HEK293 (cell line): ENCODE results near the gene ACAN.

Experiments
- CTCF ChIP-seq: fragments of 450-650 bp; formaldehyde crosslinking; IDR thresholded peaks from 2 replicates; pipeline ENCODE4 v1.5.1; 2016; ENCODE audit warnings: missing biosample characterization, missing genetic modification characterization
- OSR2 ChIP-seq: fragments of 450-650 bp; formaldehyde crosslinking; IDR thresholded peaks from 2 replicates; pipeline ENCODE4 v1.5.1; 2016; ENCODE audit warnings: missing biosample characterization, missing genetic modification characterization
- SETDB1 ChIP-seq: IDR thresholded peaks from one replicate; pipeline ENCODE4 v1.6.1; 2017; ENCODE audit warnings: mild to moderate bottlenecking, low read length, moderate library complexity, mixed read lengths; ENCODE audit not compliant: insufficient read length
- ZFP41 ChIP-seq: fragments of 450-650 bp; formaldehyde crosslinking; IDR thresholded peaks from 2 replicates; pipeline ENCODE4 v1.5.1; 2016; ENCODE audit warnings: missing biosample characterization, missing genetic modification characterization, borderline replicate concordance
- ZNF157 ChIP-seq: fragments of 450-650 bp; formaldehyde crosslinking; IDR thresholded peaks from 2 replicates; pipeline ENCODE4 v1.5.1; 2016; ENCODE audit warnings: missing biosample characterization, missing genetic modification characterization
- ZNF239 ChIP-seq: fragments of 450-650 bp; formaldehyde crosslinking; IDR thresholded peaks from 2 replicates; pipeline ENCODE4 v1.5.1; 2016; ENCODE audit warnings: missing biosample characterization, missing genetic modification characterization
- ZNF248 ChIP-seq: fragments of 450-650 bp; formaldehyde crosslinking; IDR thresholded peaks from 2 replicates; pipeline ENCODE4 v1.5.1; 2017; ENCODE audit warnings: missing biosample characterization, missing genetic modification characterization
- TF ChIP-seq, protein P1 (sequence below): fragments of 450-650 bp; formaldehyde crosslinking; IDR thresholded peaks from 2 replicates; pipeline ENCODE4 v1.5.1; 2016; ENCODE audit warnings: missing biosample characterization, missing genetic modification characterization

DNA sequence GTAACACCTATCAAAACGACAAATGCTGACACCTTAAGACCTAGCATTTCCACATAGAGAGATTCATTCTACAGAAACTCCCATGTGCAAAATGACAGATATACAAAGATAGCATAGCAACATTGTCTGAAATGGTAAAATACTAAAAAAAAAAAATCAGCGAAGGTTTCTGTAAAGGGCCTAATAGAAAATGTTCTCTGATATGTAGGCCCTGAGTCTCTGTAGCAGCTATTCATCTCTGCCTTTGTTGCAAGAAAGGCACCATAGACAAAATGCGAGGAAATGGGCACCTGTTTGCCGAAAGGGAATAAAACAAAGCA is 110.6 kb downstream of the ACAN start:
- no peak for TF ChIP-seq CTCF (tag by site-specific recombination)
- TF ChIP-seq ZNF157 (tag by site-specific recombination): no peak
- no peak for TF ChIP-seq SETDB1
- TF ChIP-seq ZNF248: no peak
- no peak for TF ChIP-seq OSR2 (tag by site-specific recombination)
- TF ChIP-seq ZNF239: no peak
- TF ChIP-seq, protein P1, sequence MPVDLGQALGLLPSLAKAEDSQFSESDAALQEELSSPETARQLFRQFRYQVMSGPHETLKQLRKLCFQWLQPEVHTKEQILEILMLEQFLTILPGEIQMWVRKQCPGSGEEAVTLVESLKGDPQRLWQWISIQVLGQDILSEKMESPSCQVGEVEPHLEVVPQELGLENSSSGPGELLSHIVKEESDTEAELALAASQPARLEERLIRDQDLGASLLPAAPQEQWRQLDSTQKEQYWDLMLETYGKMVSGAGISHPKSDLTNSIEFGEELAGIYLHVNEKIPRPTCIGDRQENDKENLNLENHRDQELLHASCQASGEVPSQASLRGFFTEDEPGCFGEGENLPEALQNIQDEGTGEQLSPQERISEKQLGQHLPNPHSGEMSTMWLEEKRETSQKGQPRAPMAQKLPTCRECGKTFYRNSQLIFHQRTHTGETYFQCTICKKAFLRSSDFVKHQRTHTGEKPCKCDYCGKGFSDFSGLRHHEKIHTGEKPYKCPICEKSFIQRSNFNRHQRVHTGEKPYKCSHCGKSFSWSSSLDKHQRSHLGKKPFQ (tag by site-specific recombination): no peak
- TF ChIP-seq ZFP41 (tag by site-specific recombination): no peak
